Spleen (tissue), 11 donors: ENCODE data around the gene DUSP22. TPM values are rescaled to one million over a fixed set of nuclear protein-coding genes. Genes with fewer than 3 reads are reported as not detected.

ENCODE experiments used
- DNase-seq: peaks from one replicate; pipeline ENCODE4 v3.0.0-alpha.2; 2020
- H3K27ac ChIP-seq, 8 donors: fragments of 200-600 bp; sonication (generic) in 7 of 8; 1 replicate in 4 of 8; 2 replicates in 4 of 8; pipeline versions ENCODE4 v1.5.0 to v1.8.0; 2016 to 2021; ENCODE audit warnings: inconsistent platforms in 4 of 8, mild to moderate bottlenecking in 4 of 8, moderate library complexity in 1 of 8
- H3K27me3 ChIP-seq, 7 donors: fragments of 200-600 bp; sonication (generic) in 6 of 7; replicated peaks in 1 of 7; 1 replicate in 4 of 7; 2 replicates in 3 of 7; pipeline versions ENCODE4 v1.5.0 to v1.8.0; 2016 to 2021; ENCODE audit warnings: inconsistent platforms in 3 of 7, mild to moderate bottlenecking in 1 of 7
- H3K36me3 ChIP-seq, 6 donors: fragments of 200-600 bp; sonication (generic) in 5 of 6; 1 replicate in 4 of 6; 2 replicates in 2 of 6; pipeline versions ENCODE4 v1.5.0 to v1.8.0; 2016 to 2021; ENCODE audit warnings: inconsistent platforms in 2 of 6
- H3K4me1 ChIP-seq, 6 donors: fragments of 200-600 bp; sonication (generic) in 5 of 6; 1 replicate in 3 of 6; 2 replicates in 3 of 6; pipeline versions ENCODE4 v1.5.0 to v1.8.0; 2016 to 2021; ENCODE audit warnings: inconsistent platforms in 3 of 6
- H3K4me3 ChIP-seq, 8 donors: fragments of 200-600 bp; sonication (generic) in 7 of 8; 1 replicate in 4 of 8; 2 replicates in 4 of 8; pipeline versions ENCODE4 v1.5.0 to v1.8.0; 2016 to 2021; ENCODE audit warnings: inconsistent platforms in 4 of 8, mild to moderate bottlenecking in 4 of 8, moderate library complexity in 2 of 8
- H3K9me3 ChIP-seq, 8 donors: fragments of 200-600 bp; sonication (generic) in 7 of 8; 1 replicate in 4 of 8; 2 replicates in 4 of 8; pipeline versions ENCODE4 v1.5.0 to v1.8.0; 2016 to 2021; ENCODE audit warnings: inconsistent platforms in 4 of 8
- POLR2A ChIP-seq, 3 donors: fragments of 450-650 bp; IDR thresholded peaks; one replicate each; pipeline ENCODE4 v1.5.1; 2017; ENCODE audit warnings: antibody characterized with exemption in 3 of 3, mild to moderate bottlenecking in 1 of 3
- POLR2AphosphoS5 ChIP-seq, 3 donors: sonication (generic); formaldehyde crosslinking; IDR thresholded peaks; one replicate each; pipeline ENCODE4 v1.5.1; 2017; ENCODE audit warnings: antibody characterized with exemption in 3 of 3
- WGBS, 5 donors: extraction: QIAGEN DNeasy Blood & Tissue Kit in 3 of 5; methylation state at CpG; one replicate each; pipeline versions ENCODE4 v1.1.5 to v1.1.7; 2013 to 2018; 5-methylcytosine and 5-hydroxymethylcytosine counted together
- intact Hi-C: fragments of 100-400 bp; cut with DNase I; formaldehyde crosslinking; loops from one replicate; pipeline ENCODE4 v1.15.0; 2023; ENCODE audit warnings: low total_unique reads
- polyA plus RNA-seq, 3 donors: library from polyadenylated mRNA; stranded (reverse); fragments of 200-250 nt; gene quantifications; one replicate each; pipeline ENCODE4 v1.2.1, GENCODE V29; 2013
- total RNA-seq, 7 donors: library from RNA; depleted of rRNA in 3 of 7; stranded (reverse); fragments of >200 nt in 3 of 7; fragmentation: NEBNext Ultra II Directional in 4 of 7; extraction: Animal tissue kit (Norgen Biotek cat#: 25700) in 4 of 7; gene quantifications; one replicate each; pipeline versions ENCODE4 v1.1.0 to v1.2.1, GENCODE V29; 2016 to 2021
- TF ChIP-seq, protein P1 (sequence below), 11 experiments: fragments of 200-600 bp in 7 of 11; fragments of 450-650 bp in 4 of 11; sonication (generic) in 4 of 11; IDR thresholded peaks in 8 of 11; conservative IDR thresholded peaks in 3 of 11; 1 replicate in 7 of 11; 2 replicates in 4 of 11; pipeline versions ENCODE4 v1.4.0 to v1.8.0; 2016 to 2021; ENCODE audit warnings: antibody characterized with exemption in 11 of 11, inconsistent platforms in 4 of 11, mild to moderate bottlenecking in 1 of 11
- donor health status: healthy with polysubstance abuse.
- donor health status: DM: no; HTN: no; CAD: no; lungs with moderate emphysema.
- donor health status: DM: no; HTN: no; CAD: no.
- donor health status: Bipolar disorder and iron deficiency.
- donor health status: healthy.
- donor health status: DM: no; HTN: no; CAD: no.
- donor health status: DM: yes; HTN: yes; CAD: no.

The DUSP22 gene
- total and polyA plus RNA-seq, 10 donors: 41.2 to 120 (median 69.4) TPM

GRCh38 chr6:300026-300425 lies 7.7 kb downstream of the DUSP22 start:
- Histone ChIP-seq H3K36me3 (peaks cover 0 to 32% (median 2%) of the 10 kb centered on the region in 6 donors), H3K9me3 (no peaks in the 10 kb centered on the region), H3K27ac (peak overlapping the region in 1 of 8 donors; percentile 98), H3K4me3 (no peak overlapping the region), H3K4me1 (peaks cover 38 to 55% (median 49%) of the 10 kb centered on the region in 6 donors), H3K27me3 (no peaks in the 10 kb centered on the region)
- intact Hi-C loops: no loop called here
- DNase-seq: no peak
- TF ChIP-seq, protein P1, sequence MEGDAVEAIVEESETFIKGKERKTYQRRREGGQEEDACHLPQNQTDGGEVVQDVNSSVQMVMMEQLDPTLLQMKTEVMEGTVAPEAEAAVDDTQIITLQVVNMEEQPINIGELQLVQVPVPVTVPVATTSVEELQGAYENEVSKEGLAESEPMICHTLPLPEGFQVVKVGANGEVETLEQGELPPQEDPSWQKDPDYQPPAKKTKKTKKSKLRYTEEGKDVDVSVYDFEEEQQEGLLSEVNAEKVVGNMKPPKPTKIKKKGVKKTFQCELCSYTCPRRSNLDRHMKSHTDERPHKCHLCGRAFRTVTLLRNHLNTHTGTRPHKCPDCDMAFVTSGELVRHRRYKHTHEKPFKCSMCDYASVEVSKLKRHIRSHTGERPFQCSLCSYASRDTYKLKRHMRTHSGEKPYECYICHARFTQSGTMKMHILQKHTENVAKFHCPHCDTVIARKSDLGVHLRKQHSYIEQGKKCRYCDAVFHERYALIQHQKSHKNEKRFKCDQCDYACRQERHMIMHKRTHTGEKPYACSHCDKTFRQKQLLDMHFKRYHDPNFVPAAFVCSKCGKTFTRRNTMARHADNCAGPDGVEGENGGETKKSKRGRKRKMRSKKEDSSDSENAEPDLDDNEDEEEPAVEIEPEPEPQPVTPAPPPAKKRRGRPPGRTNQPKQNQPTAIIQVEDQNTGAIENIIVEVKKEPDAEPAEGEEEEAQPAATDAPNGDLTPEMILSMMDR (IDR thresholded peaks at IDR 0.05 in 8 of 11, conservative IDR thresholded peaks at IDR 0.05 in 3 of 11): no peak
- TF ChIP-seq POLR2AphosphoS5 (IDR thresholded peaks at IDR 0.05) (no peak), POLR2A (IDR thresholded peaks at IDR 0.05) (no peak)
- whole genome bisulfite sequencing, 5 donors: 83 to 94% (median 91%) methylated on average over 6 of the region's 6 CpGs

GRCh38 chr6:300494-301198 lies 8.4 kb downstream of the DUSP22 start:
- intact Hi-C loops: no loop called here
- H3K27ac ChIP-seq: no peak overlapping the region
- WGBS, 5 donors: 87 to 94% (median 90%) methylated on average over 10 of the region's 10 CpGs
- no peaks in the 10 kb centered on the region for H3K9me3 ChIP-seq
- H3K36me3 ChIP-seq: peaks cover 0 to 38% (median 2%) of the 10 kb centered on the region in 6 donors
- H3K4me3 ChIP-seq: no peak overlapping the region
- TF ChIP-seq POLR2AphosphoS5 (IDR thresholded peaks at IDR 0.05): no peak
- TF ChIP-seq, protein P1 (IDR thresholded peaks at IDR 0.05 in 8 of 11, conservative IDR thresholded peaks at IDR 0.05 in 3 of 11): no peak
- no peak for TF ChIP-seq POLR2A (IDR thresholded peaks at IDR 0.05)
- peaks cover 36 to 55% (median 43%) of the 10 kb centered on the region in 6 donors for H3K4me1 ChIP-seq
- H3K27me3 ChIP-seq: no peaks in the 10 kb centered on the region
- DNase-seq: peak; percentile 78

DNA sequence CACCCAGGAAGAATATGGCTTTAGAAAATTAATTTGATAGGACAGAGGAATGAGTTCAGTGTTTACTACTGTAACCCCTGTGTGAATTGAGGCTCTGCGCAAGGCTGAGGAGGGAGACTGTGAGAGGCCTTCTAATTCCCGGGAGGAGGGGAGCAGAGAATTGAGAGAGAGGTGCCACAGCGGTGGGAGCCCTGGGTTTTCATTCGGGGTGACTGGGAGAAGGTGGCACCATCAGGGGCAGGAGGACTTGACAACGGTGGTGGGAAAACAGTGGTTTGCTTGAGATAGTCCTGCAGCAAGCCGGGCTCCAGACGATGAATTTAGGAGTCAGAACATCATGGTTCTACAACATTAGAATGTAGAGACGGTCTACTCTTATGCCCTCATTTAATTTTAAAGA lies 9.2 kb downstream of the DUSP22 start:
- no peaks in the 10 kb centered on the region for H3K9me3 ChIP-seq
- 89 to 94% (median 92%) methylated on average over 8 of the region's 8 CpGs for WGBS, 5 donors
- peaks cover 28 to 53% (median 36%) of the 10 kb centered on the region in 6 donors for H3K4me1 ChIP-seq
- no peak overlapping the region for H3K4me3 ChIP-seq
- TF ChIP-seq POLR2A (IDR thresholded peaks at IDR 0.05): no peak
- no peak for TF ChIP-seq POLR2AphosphoS5 (IDR thresholded peaks at IDR 0.05)
- TF ChIP-seq, protein P1 (IDR thresholded peaks at IDR 0.05 in 8 of 11, conservative IDR thresholded peaks at IDR 0.05 in 3 of 11): no peak
- no peak overlapping the region for H3K27ac ChIP-seq
- H3K27me3 ChIP-seq: no peaks in the 10 kb centered on the region
- intact Hi-C loops: no loop called here
- H3K36me3 ChIP-seq: peaks cover 0 to 44% (median 2%) of the 10 kb centered on the region in 6 donors
- no peak for DNase-seq

- Histone ChIP-seq H3K9me3 (no peaks in the 10 kb centered on the region), H3K36me3 (peaks cover 0 to 48% (median 4%) of the 10 kb centered on the region in 6 donors), H3K27ac (no peak overlapping the region), H3K4me3 (no peak overlapping the region), H3K4me1 (peaks cover 22 to 52% (median 35%) of the 10 kb centered on the region in 6 donors), H3K27me3 (no peaks in the 10 kb centered on the region)
- TF ChIP-seq POLR2A (IDR thresholded peaks at IDR 0.05): no peak
- no peak for TF ChIP-seq POLR2AphosphoS5 (IDR thresholded peaks at IDR 0.05)
- TF ChIP-seq, protein P1 (IDR thresholded peaks at IDR 0.05 in 8 of 11, conservative IDR thresholded peaks at IDR 0.05 in 3 of 11): no peak
- no peak for DNase-seq
- 89 to 95% (median 92%) methylated on average over 20 of the region's 20 CpGs for WGBS, 5 donors
- intact Hi-C loops: no loop called here
Observed at GRCh38 chr6:301929-302705, 9.8 kb downstream of the DUSP22 start.
